NB4 (cell line): ENCODE measurements around the gene GALNT17.
A peak's percentile ranks its signal among the peaks of the same experiment; 100 is the strongest.

ENCODE experiments used
- DNase-seq: peaks from one replicate; pipeline ENCODE4 v3.0.0; 2010; ENCODE audit warnings: low read depth
- H3K4me3 ChIP-seq: one replicate; pipeline ENCODE4 v1.5.1; 2011; ENCODE audit warnings: mild to moderate bottlenecking, low read depth, low read length, moderate library complexity
- CTCF ChIP-seq: IDR thresholded peaks from one replicate; pipeline ENCODE4 v1.5.1; 2012; ENCODE audit warnings: low read depth, low read length
- MAX ChIP-seq: IDR thresholded peaks from 2 replicates; pipeline ENCODE4 v1.6.1; 2011; ENCODE audit warnings: low read depth, low read length
- MYC ChIP-seq: IDR thresholded peaks from 2 replicates; pipeline ENCODE4 v1.6.1; 2011; ENCODE audit warnings: low read depth, low read length
- POLR2A ChIP-seq: IDR thresholded peaks from 2 replicates; pipeline ENCODE4 v1.6.1; 2011; ENCODE audit warnings: mild to moderate bottlenecking; ENCODE audit not compliant: insufficient read length; ENCODE audit errors: extremely low read depth

GALNT17 gene

DNA sequence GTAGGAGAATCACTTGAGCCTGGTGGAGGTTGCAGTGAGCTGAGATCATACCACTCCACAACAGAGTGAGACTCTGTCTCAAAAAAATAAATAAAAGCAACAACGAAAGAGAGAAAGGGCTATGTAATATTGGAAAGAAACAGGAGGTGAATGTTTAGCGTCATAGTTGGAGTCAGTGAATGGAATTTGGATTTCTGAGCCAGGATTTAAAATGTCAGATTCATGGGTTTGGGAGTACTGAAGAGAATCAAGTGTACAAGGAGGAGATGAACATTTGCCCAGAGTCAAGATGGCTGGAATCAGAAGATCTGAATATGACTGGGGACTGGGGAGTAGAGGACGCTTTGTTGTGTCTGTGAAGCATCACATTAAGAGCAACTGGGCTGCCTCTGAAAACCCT, 366.4 kb downstream of the GALNT17 start:
- TF ChIP-seq CTCF = no peak
- no peak for TF ChIP-seq POLR2A
- no peak for DNase-seq
- H3K4me3 ChIP-seq = no peak overlapping the region

DNA sequence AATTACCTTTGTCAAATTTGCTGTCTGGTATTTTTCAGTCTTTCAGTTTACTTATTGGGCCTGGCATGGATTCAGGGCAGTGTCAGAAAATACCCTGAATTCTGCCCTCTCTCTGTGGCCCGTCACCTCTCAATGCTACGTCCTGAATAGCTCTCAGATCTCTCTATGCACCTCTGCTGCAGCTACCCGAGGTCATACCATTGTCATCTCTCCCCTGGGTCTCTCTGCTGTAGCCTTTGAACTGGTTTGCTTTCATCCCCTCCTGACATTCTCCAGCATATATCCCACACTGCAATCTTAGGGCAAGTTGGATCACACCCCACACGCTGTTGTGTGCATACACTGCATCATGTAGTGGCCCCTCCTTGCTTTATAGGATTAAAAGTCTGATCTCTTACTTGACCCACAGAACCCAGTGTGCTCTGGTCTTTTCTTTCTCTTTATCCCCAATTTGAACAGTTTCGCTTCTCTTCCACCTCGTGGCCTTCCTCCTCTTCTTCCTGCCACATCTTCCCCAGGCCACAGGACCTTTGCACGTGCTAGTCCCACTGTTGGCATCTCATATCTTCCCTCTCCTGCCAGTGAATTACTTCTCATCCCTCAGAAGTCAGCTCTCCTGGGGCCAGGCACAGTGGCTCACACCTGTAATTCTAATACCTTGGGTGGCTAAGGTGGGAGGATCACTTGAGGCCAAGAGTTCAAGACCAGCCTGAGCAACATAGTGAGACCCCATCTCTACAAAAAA, 372.9 kb downstream of the GALNT17 start:
- TF ChIP-seq MAX (no peak), CTCF (no peak), MYC (no peak), POLR2A (no peak)
- no peak for DNase-seq
- H3K4me3 ChIP-seq = no peak overlapping the region

GRCh38 chr7:71506822-71507221, 374.9 kb downstream of the GALNT17 start:
- H3K4me3 ChIP-seq = no peak overlapping the region
- TF ChIP-seq CTCF (no peak), MAX (no peak), POLR2A (no peak), MYC (no peak)
- DNase-seq = no peak

- TF ChIP-seq CTCF = no peak
- TF ChIP-seq MYC = no peak
- no peak for TF ChIP-seq MAX
- TF ChIP-seq POLR2A = no peak
- DNase-seq = no peak
- no peak overlapping the region for H3K4me3 ChIP-seq
Observed at GRCh38 chr7:71507680-71508602, 376.0 kb downstream of the GALNT17 start.

DNA sequence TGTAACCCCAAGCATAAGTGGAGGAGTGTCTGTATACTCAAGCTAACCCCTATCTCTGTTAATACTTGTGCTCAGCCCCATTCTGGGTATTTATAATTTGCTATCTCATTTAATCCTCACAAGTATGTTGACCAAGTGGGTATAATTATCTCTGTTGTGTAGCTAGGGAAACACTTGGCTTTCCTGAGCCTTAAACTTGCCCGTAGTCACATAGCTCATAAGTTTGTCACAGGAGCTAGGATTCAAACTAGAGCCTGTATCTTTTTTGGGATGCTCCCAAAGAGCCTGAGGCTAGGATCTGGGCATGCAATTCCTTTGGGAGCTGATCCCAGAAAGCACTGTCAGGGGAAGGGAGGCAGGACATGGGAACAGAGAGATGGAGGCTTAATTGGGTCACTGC, 377.4 kb downstream of the GALNT17 start:
- no peak for DNase-seq
- TF ChIP-seq POLR2A (no peak), MAX (no peak)
- no peak overlapping the region for H3K4me3 ChIP-seq

DNA sequence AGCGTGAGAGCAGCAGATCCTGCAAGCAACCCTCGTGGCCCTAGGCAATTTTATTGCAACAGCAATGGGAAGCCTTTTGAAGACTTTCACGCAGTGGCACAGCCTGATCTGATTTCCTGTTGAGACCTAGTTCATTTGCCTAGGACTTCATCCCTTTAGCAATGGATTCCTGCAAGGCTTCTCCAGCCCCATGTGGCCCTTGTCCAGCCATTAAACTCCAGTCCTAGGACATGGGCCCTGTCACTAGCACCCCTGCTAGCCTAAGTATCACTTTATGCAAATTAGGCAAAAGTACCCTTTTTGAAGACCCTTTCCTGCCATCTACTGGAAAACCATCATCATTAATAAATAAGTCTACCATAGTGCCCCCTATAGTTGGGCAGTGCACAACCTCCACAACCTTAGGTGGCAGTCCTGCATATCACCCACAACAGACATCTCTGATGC, 379.4 kb downstream of the GALNT17 start:
- TF ChIP-seq MAX = no peak
- TF ChIP-seq CTCF = peak; percentile 74
- peak; percentile 72 for DNase-seq

More for the DNA sequence above, 379.4 kb downstream of the GALNT17 start:
- no peak overlapping the region for H3K4me3 ChIP-seq
